Stimulated activated naive CD8-positive, alpha-beta T cell treated with anti-CD3 and anti-CD28 coated beads, Interleukin-15, Interleukin-2, amounts not matched to agents 100 U/mL and 50 U/mL, for 24 hours (primary cell): ENCODE measurements around the gene REEP1.
A peak's percentile ranks its signal among the peaks of the same experiment; 100 is the strongest.

Source experiments
- ATAC-seq: fragments of 150-1000 bp; cut with Tn5 transposase; one replicate; pipeline ENCODE4 v1.10.0; 2021
- DNase-seq: peaks from one replicate; pipeline ENCODE4 v3.0.0; 2021

REEP1 gene

GRCh38 chr2:86305915-86306254 is 31.5 kb downstream of the REEP1 start:
- ATAC-seq: no peak

GRCh38 chr2:86305195-86305914 is 32.1 kb downstream of the REEP1 start:
- ATAC-seq (no peak), DNase-seq (no peak)

More at GRCh38 chr2:86305915-86306254, 31.5 kb downstream of the REEP1 start:
- no peak for DNase-seq

GRCh38 chr2:86304416-86304815 is 33.0 kb downstream of the REEP1 start:
- no peak for DNase-seq
- ATAC-seq: no peak

GRCh38 chr2:86302320-86302719 is 35.1 kb downstream of the REEP1 start:
- ATAC-seq: no peak
- no peak for DNase-seq

DNA sequence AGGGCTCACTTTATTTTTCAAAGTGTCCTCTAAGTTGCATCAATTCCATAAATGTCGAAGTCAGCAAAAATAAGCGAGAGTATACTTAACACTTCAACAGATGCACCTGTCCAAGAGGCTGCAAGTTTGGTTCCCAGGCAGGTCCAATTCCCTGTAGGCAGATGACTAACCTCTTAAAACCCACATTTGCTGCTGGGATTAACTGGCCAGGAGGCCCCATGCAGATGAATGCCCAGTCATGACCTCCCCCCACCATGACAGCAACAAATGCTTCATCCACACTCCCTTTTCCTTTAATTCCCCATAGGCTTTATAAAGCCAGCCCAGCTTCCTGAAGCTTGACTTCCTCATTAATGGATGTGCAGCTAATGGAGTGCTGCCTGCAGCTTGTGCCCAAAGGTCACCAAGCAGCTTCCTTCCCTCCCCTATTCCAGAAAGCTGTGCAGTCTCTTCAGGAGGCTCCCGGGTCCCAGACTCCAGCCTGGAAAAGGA is 35.7 kb downstream of the REEP1 start:
- no peak for DNase-seq
- ATAC-seq: no peak

DNA sequence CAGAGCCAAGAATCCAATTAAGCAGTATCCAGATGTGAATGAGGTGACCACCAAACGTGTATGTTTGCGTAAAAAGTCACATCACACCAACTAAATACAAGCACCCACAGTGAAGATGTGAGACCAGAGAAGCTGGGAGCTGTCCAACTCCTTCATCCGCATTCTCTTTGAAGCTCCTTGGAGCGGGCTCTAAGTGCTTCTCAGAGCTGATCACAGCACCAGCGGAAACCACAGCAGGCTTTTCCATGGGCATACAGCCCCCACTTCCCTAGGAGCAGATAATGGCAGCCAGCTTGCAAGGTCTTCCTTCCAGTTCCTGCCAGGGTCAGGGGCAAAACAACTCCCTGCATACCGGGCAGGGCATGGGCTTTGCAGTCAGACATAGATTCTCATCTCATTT is 36.4 kb downstream of the REEP1 start:
- no peak for DNase-seq
- no peak for ATAC-seq

GRCh38 chr2:86300496-86300895 is 36.9 kb downstream of the REEP1 start:
- ATAC-seq: no peak
- DNase-seq: no peak

- DNase-seq (no peak), ATAC-seq (no peak)
These were observed 38.7 kb downstream of the REEP1 start for GRCh38 chr2:86298411-86299390.

DNA sequence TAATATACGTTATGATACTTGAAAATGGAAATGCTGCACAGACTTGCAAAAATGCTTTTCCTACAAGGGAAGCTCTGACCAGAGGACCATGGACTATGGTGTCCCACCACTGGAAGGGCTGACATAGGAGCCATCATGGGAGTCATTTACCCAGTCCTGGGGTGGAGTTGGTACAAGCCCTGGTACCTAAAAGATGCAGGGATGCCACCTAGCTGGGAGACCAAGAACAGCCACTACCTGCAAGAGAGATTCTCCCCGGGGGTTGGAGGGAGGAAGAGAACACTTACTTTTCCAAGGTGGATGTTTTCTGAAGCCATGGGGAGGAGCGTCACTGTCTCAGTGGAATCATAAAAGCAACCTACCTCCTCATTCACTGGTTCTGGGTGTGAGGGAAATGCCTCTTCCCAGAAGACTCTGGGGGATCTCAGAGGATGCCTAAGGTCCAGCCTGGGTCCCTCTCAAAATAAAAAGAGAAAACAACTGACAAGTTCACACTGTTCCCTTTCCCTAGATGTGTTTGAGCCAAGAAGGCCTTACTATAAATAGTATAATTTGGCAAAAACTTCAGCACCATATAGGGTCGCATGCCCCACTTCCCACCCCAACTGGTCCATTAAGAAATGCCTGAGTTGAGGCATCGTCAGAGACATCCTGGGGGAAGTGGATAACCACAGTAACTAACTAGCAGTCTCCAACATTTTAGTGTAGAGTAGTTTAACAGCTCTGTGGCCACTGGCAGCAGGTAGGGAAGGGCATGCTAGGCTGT is 39.9 kb downstream of the REEP1 start:
- ATAC-seq (peak; percentile 40), DNase-seq (no peak)

GRCh38 chr2:86296947-86297346 is 40.5 kb downstream of the REEP1 start:
- ATAC-seq (no peak), DNase-seq (no peak)

DNA sequence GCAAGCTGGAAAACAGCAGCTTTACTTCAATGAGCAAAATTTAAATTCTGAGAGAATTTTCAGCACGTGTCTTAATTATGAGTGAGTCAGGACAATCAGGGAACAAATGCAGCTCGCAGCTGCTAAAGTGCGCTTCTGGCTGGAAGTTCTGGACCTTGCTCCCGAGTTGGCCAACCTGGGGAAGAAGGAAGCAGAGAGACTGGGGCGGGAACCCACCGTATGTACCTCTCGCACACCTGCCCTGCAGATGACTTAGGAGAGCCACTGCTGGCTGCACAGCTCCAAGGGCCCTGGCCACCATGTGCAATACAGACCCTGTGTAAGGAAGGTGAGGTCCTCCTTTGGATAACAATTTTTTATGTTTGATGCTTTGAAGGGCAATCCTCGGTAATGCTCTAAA is 42.4 kb downstream of the REEP1 start:
- ATAC-seq: no peak
- no peak for DNase-seq

- DNase-seq: no peak
These were observed 43.8 kb downstream of the REEP1 start for GRCh38 chr2:86293612-86294011.

DNA sequence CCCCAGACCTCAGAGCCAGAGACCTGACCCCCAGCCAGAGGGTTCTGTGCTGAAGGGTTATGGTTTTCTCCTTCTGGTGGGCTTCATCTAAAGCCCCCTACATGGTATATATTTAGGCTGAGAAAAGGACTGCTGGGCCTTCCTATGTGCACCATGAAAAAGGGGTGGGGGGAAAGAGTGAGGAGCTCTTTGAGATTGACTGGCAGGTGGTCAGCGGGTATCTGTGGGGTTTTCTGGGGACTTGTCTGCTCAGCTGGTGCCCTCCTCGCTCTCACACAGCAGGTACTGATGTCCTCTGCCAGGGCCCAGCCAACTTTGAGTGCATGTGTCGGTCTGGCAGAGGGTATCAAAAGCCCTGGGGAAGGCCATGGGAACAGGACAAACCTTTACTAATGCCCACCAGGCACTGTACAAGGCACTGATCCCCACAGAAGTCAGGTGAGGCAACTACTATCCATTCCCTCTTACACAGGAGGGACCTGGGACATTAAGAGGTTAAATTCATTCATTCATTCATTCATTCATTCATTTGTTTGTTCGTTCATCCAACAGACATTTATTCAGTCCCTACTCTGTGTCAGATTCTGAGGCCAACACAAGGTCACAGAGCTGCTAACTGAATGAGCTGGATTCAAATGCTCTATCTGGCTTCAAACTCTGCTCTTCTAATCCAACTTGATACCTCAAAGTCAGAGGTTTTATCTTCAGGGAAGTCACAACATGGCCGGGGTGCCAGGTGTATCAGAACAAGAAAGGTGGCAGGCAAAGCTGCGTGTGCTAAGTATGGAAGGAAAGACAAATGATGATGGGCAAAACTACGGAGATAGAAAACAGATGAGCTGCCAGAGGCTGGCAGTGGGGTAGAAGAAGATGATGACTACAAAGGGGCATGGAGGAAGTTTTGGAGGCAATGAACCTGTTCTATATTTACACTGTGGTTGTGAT is 44.6 kb downstream of the REEP1 start:
- DNase-seq: no peak
- ATAC-seq: no peak

More at GRCh38 chr2:86293612-86294011, 43.8 kb downstream of the REEP1 start:
- ATAC-seq: no peak

DNA sequence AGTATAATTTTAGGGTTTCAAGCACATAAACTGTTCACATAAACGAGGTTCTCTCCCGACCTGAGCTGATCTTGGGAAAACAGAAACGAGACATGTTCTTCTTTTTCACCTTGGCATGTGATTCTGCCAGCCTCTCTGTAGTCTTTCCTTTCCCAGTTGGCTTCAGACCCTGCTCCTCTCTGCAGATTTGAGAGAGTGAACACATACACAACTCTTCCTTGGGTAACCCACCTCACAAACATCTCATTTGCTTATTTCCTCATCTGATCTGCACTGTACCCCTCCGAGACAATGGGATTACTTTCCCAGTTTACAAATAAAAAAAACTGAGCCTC is 46.1 kb downstream of the REEP1 start:
- DNase-seq: no peak
- ATAC-seq: no peak

GRCh38 chr2:86290596-86291327 is 46.7 kb downstream of the REEP1 start:
- ATAC-seq (no peak), DNase-seq (no peak)

- ATAC-seq (no peak), DNase-seq (no peak)
These were observed 50.9 kb downstream of the REEP1 start for GRCh38 chr2:86286516-86286915.

DNA sequence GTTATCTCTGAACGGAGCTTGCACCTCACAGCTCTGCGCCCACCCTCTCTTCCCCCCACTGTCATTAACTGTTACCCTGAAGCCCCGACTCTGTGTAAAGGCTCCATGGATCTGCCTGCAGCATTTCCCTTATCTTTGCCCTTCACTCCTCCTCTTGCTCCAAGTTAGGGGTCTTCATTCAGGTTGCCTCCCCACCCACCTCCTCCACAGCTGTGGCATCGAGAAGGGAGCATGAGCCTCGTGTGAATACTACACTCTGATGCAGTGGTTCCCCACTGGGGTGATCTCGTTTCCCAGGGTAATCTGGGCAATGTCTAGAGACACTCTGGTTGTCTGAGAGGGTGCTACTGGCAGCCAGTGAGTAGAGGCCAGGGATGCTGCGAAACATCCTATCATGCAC is 51.4 kb downstream of the REEP1 start:
- no peak for DNase-seq
- ATAC-seq: no peak

GRCh38 chr2:86285571-86285970 is 51.9 kb downstream of the REEP1 start:
- DNase-seq: no peak
- ATAC-seq: no peak

GRCh38 chr2:86284987-86285386 is 52.4 kb downstream of the REEP1 start:
- DNase-seq: no peak

DNA sequence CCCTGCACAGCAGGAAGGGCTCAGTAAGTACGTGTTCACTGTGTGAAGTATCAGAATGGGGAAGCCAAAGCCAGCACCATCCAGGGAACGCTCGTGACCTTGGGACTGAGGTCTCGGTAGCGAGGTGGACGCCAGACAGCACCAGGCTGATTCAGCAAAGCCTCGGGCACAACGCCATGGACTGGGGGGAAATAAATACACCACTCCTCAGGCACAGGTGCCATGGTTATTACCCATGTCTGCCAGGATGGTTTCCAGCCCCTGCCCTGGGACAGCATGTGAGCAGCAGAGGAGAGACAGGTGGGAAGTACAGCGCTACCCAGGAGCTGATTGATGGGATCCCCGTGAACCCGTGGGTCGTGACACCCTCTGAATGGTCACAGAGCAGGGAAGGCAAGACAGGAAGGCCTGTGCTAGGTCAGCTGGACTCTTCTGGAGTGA is 53.0 kb downstream of the REEP1 start:
- ATAC-seq: no peak

More at GRCh38 chr2:86284987-86285386, 52.4 kb downstream of the REEP1 start:
- no peak for ATAC-seq

More for the DNA sequence above, 53.0 kb downstream of the REEP1 start:
- no peak for DNase-seq
